Thyroid gland (tissue), 4 donors: ENCODE results near the gene NUDT3. TPM values are rescaled to one million over a fixed set of nuclear protein-coding genes. Genes with fewer than 3 reads are reported as not detected.

Experiments
- DNase-seq, 2 donors: peaks; one replicate each; pipeline ENCODE4 v3.0.0-alpha.2; 2019
- H3K27ac ChIP-seq, 3 donors: fragments of 200-600 bp; sonication (generic); 1 replicate in 2 of 3; 2 replicates in 1 of 3; pipeline ENCODE4 v1.5.1; 2016 to 2019; ENCODE audit warnings: mild to moderate bottlenecking in 1 of 3, moderate library complexity in 1 of 3
- H3K27me3 ChIP-seq: fragments of 200-600 bp; sonication (generic); one replicate; pipeline ENCODE4 v1.5.1; 2019
- H3K36me3 ChIP-seq, 2 donors: fragments of 200-600 bp; sonication (generic); one replicate each; pipeline ENCODE4 v1.5.1; 2016 to 2019
- H3K4me1 ChIP-seq, 2 donors: fragments of 200-600 bp; sonication (generic); one replicate each; pipeline ENCODE4 v1.5.1; 2017 to 2019
- H3K4me3 ChIP-seq, 3 donors: fragments of 200-600 bp; sonication (generic); replicated peaks in 1 of 3; 1 replicate in 2 of 3; 2 replicates in 1 of 3; pipeline ENCODE4 v1.5.1; 2016; ENCODE audit warnings: mild to moderate bottlenecking in 1 of 3
- H3K9me3 ChIP-seq: fragments of 200-600 bp; sonication (generic); one replicate; pipeline ENCODE4 v1.5.1; 2017
- POLR2A ChIP-seq, 2 donors: fragments of 450-650 bp; IDR thresholded peaks; one replicate each; pipeline ENCODE4 v1.6.1; 2017; ENCODE audit warnings: antibody characterized with exemption in 2 of 2, mild to moderate bottlenecking in 2 of 2, moderate library complexity in 1 of 2
- WGBS, 2 donors: methylation state at CpG; one replicate each; pipeline ENCODE4 v1.1.5; 2017; 5-methylcytosine and 5-hydroxymethylcytosine counted together
- intact Hi-C: fragments of 100-400 bp; cut with DNase I; formaldehyde crosslinking; loops from one replicate; pipeline ENCODE4 v1.15.1; 2023
- total RNA-seq, 4 donors: library from RNA; depleted of rRNA; stranded (reverse); fragments of >200 nt; gene quantifications; one replicate each; pipeline ENCODE4 v1.2.3, GENCODE V29; 2016
- TF ChIP-seq, protein P1 (sequence below), 6 experiments: fragments of 200-600 bp in 3 of 6; fragments of 450-650 bp in 3 of 6; sonication (generic) in 3 of 6; IDR thresholded peaks; one replicate each; pipeline ENCODE4 v1.5.1; 2016 to 2019; ENCODE audit warnings: antibody characterized with exemption in 6 of 6, mild to moderate bottlenecking in 2 of 6, inconsistent platforms in 1 of 6, moderate library complexity in 1 of 6

NUDT3 gene
- total RNA-seq, 4 donors from 2014 or later: 68.1 to 98.9 (median 75.5) TPM

- H3K4me3 ChIP-seq: no peak overlapping the region
- TF ChIP-seq POLR2A (IDR thresholded peaks at IDR 0.05): no peak
- TF ChIP-seq, protein P1, sequence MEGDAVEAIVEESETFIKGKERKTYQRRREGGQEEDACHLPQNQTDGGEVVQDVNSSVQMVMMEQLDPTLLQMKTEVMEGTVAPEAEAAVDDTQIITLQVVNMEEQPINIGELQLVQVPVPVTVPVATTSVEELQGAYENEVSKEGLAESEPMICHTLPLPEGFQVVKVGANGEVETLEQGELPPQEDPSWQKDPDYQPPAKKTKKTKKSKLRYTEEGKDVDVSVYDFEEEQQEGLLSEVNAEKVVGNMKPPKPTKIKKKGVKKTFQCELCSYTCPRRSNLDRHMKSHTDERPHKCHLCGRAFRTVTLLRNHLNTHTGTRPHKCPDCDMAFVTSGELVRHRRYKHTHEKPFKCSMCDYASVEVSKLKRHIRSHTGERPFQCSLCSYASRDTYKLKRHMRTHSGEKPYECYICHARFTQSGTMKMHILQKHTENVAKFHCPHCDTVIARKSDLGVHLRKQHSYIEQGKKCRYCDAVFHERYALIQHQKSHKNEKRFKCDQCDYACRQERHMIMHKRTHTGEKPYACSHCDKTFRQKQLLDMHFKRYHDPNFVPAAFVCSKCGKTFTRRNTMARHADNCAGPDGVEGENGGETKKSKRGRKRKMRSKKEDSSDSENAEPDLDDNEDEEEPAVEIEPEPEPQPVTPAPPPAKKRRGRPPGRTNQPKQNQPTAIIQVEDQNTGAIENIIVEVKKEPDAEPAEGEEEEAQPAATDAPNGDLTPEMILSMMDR (IDR thresholded peaks at IDR 0.05): no peak
- H3K4me1 ChIP-seq: peaks cover 14 to 38% of the 10 kb centered on the region in 2 donors
- no peak for DNase-seq
- H3K27me3 ChIP-seq: no peaks in the 10 kb centered on the region
- 92 to 93% methylated on average over 16 to 22 of the region's 22 CpGs for WGBS, 2 donors
- no peaks in the 10 kb centered on the region for H3K36me3 ChIP-seq
- no peaks in the 10 kb centered on the region for H3K9me3 ChIP-seq
- intact Hi-C loops: no loop called here
- no peak overlapping the region for H3K27ac ChIP-seq
Observed at GRCh38 chr6:34240329-34241248, 151.9 kb downstream of the NUDT3 start.

DNA sequence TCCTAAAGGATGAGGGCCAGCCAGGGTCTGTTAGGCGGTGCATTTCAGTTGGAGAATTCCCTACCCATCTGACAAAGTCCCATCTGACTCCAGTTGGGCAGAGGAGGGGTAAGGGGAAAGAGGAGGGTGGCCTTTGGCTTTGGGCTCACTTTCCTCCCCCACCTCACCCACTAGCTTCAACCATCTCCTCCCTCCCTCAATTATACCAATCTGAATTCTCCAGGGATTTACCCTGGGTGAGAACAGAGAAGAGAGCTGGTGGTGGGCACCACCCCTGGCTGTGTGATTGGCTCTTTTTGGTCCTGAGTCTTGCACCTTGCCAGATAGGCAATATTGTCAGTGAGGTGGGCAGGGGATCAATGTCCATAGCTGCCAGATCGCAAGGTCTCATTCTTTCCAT, 152.6 kb downstream of the NUDT3 start:
- Histone ChIP-seq H3K27ac (no peak overlapping the region), H3K36me3 (no peaks in the 10 kb centered on the region), H3K27me3 (no peaks in the 10 kb centered on the region), H3K4me1 (peaks cover 14 to 43% of the 10 kb centered on the region in 2 donors), H3K4me3 (no peak overlapping the region), H3K9me3 (no peaks in the 10 kb centered on the region)
- no peak for DNase-seq
- intact Hi-C loops: no loop called here
- TF ChIP-seq POLR2A (IDR thresholded peaks at IDR 0.05): no peak
- TF ChIP-seq, protein P1 (IDR thresholded peaks at IDR 0.05): no peak
- WGBS, 2 donors: 94 to 98% methylated on average over 2 of the region's 2 CpGs

- peaks cover 14 to 39% of the 10 kb centered on the region in 2 donors for H3K4me1 ChIP-seq
- intact Hi-C loops: no loop called here
- H3K27ac ChIP-seq: no peak overlapping the region
- no peak for DNase-seq
- no peak overlapping the region for H3K4me3 ChIP-seq
- TF ChIP-seq, protein P1 (IDR thresholded peaks at IDR 0.05): no peak
- no peak for TF ChIP-seq POLR2A (IDR thresholded peaks at IDR 0.05)
- H3K27me3 ChIP-seq: no peaks in the 10 kb centered on the region
- H3K9me3 ChIP-seq: no peaks in the 10 kb centered on the region
- WGBS, 2 donors: 94 to 96% methylated on average over 3 of the region's 3 CpGs
- no peaks in the 10 kb centered on the region for H3K36me3 ChIP-seq
Observed at GRCh38 chr6:34239500-34239825, 153.0 kb downstream of the NUDT3 start.

GRCh38 chr6:34238585-34239499, 153.6 kb downstream of the NUDT3 start:
- Histone ChIP-seq H3K27me3 (no peaks in the 10 kb centered on the region), H3K9me3 (no peaks in the 10 kb centered on the region), H3K4me3 (peak overlapping the region in 1 of 3 donors; percentile 59), H3K36me3 (no peaks in the 10 kb centered on the region), H3K27ac (peak overlapping the region in 1 of 3 donors; percentile 10), H3K4me1 (peaks cover 14 to 33% of the 10 kb centered on the region in 2 donors)
- WGBS, 2 donors: 64 to 69% methylated on average over 13 to 14 of the region's 14 CpGs
- no peak for TF ChIP-seq POLR2A (IDR thresholded peaks at IDR 0.05)
- TF ChIP-seq, protein P1 (IDR thresholded peaks at IDR 0.05): no peak
- no peak for DNase-seq
- intact Hi-C loops: no loop called here
